ENCODE data around the gene PI4K2A.

PI4K2A gene

GRCh38 chr10:97707134-97707861, 66.8 kb downstream of the PI4K2A start:
- no peak for DNase-seq

GRCh38 chr10:97708167-97708566, 67.7 kb downstream of the PI4K2A start:
- DNase-seq, result no peak

GRCh38 chr10:97708976-97709946, 68.8 kb downstream of the PI4K2A start:
- DNase-seq, result peak; percentile 33

- no peak for DNase-seq
These were observed 71.4 kb downstream of the PI4K2A start for GRCh38 chr10:97711640-97712572.

DNA sequence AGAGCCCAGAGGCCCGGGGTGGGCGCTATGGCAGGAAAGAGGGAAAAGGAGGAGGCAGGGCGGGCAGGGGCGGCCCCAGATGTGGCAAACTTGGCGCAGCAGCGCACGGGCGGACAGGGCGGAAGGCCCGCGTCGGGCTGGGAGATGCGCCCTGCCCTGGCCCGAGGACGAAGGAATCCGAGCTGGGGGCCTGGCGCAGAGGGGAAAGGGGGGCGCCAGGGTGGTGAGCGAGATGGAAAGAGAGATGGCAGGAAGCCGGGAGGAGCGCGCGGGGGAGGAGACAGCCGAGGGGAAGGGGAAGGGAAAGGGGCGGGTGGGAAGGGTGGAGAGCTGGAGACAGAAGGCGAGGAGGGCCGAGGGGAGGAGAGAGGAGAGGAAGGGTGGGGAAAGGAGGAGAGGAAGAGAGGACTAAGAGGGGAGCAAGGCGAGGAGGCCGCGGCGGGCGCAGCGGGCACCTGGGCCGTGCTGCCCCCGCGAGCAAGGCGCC, 72.9 kb downstream of the PI4K2A start, which contains the start of gene MARVELD1:
MARVELD1 (plus strand) TSS at position 392 of the 487 bp plus-strand sequence. CDS start 147 bp downstream, outside the sequence.
- peak; percentile 20 for DNase-seq

- DNase-seq, result peak; percentile 65
These were observed 73.4 kb downstream of the PI4K2A start for GRCh38 chr10:97713826-97714400.

GRCh38 chr10:97714401-97715258, 74.2 kb downstream of the PI4K2A start:
- DNase-seq, result peak; percentile 35

DNA sequence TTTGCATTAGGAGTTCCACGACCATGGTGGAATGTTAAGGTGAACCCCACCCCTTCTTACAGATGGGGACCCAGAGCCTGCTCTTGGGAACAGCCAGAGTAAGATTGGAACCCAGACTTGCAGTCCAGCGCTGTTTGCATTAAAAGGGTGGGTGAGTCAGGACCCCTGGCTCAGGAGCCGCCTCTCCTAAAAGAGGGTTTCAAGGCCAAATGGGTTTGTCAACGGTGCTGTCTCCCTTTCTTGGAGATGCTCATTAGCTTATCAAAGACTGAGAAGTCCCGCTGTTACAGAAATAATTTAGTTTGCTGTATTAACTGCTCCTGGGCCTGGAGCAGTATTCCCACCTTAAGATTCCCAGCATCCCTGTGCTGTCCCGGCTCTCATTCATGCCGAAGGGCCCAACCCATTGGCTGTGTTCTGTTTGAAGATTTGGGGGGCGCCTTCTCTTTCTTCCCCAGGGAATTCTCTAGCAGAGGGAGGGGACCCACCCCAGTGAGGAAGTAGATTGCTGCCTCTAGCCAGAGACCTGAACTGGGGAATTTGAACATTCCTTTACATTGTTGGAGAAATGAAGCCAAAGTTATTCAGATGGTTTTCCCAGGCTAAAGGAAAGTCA, 74.9 kb downstream of the PI4K2A start:
- DNase-seq, result no peak

DNA sequence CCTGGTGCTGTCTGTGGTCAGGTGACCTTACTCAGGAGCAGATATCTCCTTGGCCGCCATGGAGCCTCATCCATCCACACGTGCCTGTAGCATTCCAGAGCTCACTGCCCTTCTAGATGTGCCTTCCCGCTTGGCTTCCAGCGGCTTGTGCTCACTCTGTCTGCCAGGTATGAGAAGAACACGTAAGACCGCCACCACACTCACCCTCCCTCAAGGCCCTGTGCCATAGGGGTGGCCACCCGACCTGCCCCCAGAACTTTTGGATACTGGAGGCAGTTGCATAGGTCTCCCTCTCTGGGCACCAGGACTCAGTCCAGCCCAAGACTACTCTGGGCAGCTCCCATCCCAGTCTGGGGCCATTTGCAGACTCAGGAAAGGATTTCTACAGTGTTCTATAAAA, 77.2 kb downstream of the PI4K2A start:
- no peak for DNase-seq

DNA sequence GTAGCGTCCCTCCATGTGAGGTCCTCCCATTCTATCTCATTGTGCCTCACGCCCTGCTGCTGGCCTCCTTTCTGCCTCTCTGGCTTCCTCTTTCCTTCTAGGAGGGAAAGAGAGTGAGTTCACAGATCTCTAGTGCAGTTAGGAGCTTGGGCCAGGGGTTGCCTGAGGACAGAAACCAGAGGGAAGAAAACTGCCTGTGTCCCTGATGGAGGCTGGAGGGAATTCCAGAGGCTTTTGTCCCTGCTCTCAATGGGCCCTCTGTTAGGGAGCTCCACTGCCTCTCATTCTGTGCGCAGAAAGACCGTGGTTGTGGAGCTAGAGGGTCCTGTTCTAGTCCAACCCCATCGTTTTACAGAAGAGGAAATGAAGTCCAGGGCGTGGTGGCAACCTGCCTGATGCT, 77.7 kb downstream of the PI4K2A start:
- no peak for DNase-seq

GRCh38 chr10:97718659-97719142, 78.2 kb downstream of the PI4K2A start:
- no peak for DNase-seq

GRCh38 chr10:97719602-97720001, 79.1 kb downstream of the PI4K2A start:
- no peak for DNase-seq

GRCh38 chr10:97721871-97722780, 81.7 kb downstream of the PI4K2A start:
- no peak for DNase-seq

GRCh38 chr10:97723001-97723400, 82.5 kb downstream of the PI4K2A start:
- DNase-seq, result no peak

DNA sequence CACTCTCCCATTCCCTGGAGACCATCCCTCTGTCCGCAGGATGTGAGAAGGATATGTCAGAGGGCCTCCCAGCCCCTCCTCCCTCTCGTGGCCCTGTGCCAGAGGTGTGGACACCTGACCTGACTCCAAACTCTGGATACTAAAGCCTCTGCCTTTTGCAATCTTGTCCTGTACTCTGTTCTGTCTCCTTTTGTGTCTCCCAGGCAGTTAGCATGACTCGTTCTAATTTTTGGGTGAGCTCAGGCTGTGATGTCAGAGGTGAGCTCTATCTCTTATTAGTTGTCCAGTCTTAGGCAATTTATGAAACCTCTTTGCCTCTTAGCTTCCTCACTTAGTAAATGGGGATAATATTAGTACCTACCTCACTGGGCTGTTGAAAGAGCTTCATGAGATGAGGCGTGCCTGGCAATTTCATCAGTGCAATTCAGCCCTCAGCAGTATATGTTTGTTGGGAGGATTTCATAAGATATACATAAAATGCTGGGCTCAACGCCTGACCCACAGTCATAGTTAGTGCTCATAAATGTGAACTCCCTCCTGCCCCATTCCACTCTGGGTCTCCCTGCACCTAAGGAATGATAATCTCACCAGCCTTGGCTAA, 84.0 kb downstream of the PI4K2A start:
- DNase-seq, result no peak

Data from activated CD4-positive, alpha-beta T cell treated with anti-CD3 and anti-CD28 coated beads, Interleukin-2, Interleukin-6, amounts not matched to agents 100 ng/mL and 50 ng/mL, durations not matched to agents 16 hours and 8 hours (primary cell).